Transverse colon (tissue), 3 donors: Measurements from ENCODE around the gene CORO2B.

Experiments
- CTCF ChIP-seq, 5 experiments: fragments of 200-600 bp in 3 of 5; fragments of 450-650 bp in 2 of 5; sonication (generic) in 3 of 5; IDR thresholded peaks; 1 replicate in 2 of 5; 2 replicates in 3 of 5; pipeline ENCODE4 v1.5.1; 2016 to 2017; ENCODE audit warnings: antibody characterized with exemption in 5 of 5, inconsistent platforms in 3 of 5, mild to moderate bottlenecking in 2 of 5, moderate library complexity in 1 of 5
- POLR2A ChIP-seq: fragments of 450-650 bp; IDR thresholded peaks from one replicate; pipeline ENCODE4 v1.6.1; 2016; ENCODE audit warnings: antibody characterized with exemption, mild to moderate bottlenecking, moderate library complexity

DNA sequence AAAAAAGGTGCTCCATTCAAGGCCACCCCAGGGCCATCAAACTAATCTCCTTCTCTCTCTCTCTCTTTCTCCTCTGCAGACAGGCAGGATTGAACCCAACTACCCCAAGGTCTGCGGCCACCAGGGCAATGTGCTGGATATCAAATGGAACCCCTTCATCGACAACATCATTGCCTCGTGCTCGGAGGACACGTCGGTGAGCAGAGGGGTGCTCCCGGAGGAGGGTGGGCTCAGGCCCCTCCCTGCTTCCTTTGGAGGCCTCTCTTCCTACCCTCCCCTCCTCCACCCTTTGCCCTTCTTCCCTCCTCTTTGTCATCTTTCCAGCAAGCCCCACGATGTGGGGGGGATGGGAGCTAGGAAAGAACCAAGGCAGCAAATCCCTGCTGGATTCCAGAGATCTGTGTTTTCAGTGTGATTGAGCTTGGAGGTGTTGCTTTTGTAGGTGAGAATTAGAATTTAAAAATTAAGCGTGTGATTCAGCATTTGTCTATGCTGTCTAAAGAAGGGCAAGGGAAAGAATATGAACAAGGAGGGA, 116.3 kb downstream of the CORO2B start:
- TF ChIP-seq CTCF (IDR thresholded peaks at IDR 0.05) (no peak), POLR2A (no peak)
